ENCODE data around the gene GALNT2.
A peak's percentile ranks its signal among the peaks of the same experiment; 100 is the strongest.

GALNT2 gene

GRCh38 chr1:230231774-230232145 is 164.7 kb downstream of the GALNT2 start:
- H3K4me3 ChIP-seq (ENCODE audit: low read depth, low read length) = peak overlapping the region; percentile 27
- no peak for TF ChIP-seq CTCF (IDR thresholded peaks at IDR 0.05; ENCODE audit: low read depth, low read length, missing control alignments)
- no peaks in the 10 kb centered on the region for H3K36me3 ChIP-seq (replicated peaks)
- in situ Hi-C loops (cut with HindIII; ENCODE audit: low pct_ligation_motif_present, low sequenced_read_pairs) = no loop called here
- DNase-seq = peak; percentile 75
- H3K27me3 ChIP-seq (replicated peaks) = no peaks in the 10 kb centered on the region
- peak overlapping the region; percentile 77 for H3K27ac ChIP-seq

GRCh38 chr1:230232371-230232771 is 165.3 kb downstream of the GALNT2 start:
- H3K4me3 ChIP-seq (ENCODE audit: low read depth, low read length) = no peak overlapping the region
- no peak for TF ChIP-seq CTCF (IDR thresholded peaks at IDR 0.05; ENCODE audit: low read depth, low read length, missing control alignments)
- in situ Hi-C loops (cut with HindIII; ENCODE audit: low pct_ligation_motif_present, low sequenced_read_pairs) = no loop called here
- no peaks in the 10 kb centered on the region for H3K36me3 ChIP-seq (replicated peaks)
- DNase-seq = peak; percentile 46
- H3K27me3 ChIP-seq (replicated peaks) = no peaks in the 10 kb centered on the region
- H3K27ac ChIP-seq = peak overlapping the region; percentile 77

- Histone ChIP-seq H3K4me3 (ENCODE audit: low read depth, low read length) (no peak overlapping the region), H3K36me3 (replicated peaks) (no peaks in the 10 kb centered on the region), H3K27ac (no peak overlapping the region), H3K27me3 (replicated peaks) (no peaks in the 10 kb centered on the region)
- TF ChIP-seq CTCF (IDR thresholded peaks at IDR 0.05; ENCODE audit: low read depth, low read length, missing control alignments) = no peak
- DNase-seq = no peak
- in situ Hi-C loops (cut with HindIII; ENCODE audit: low pct_ligation_motif_present, low sequenced_read_pairs) = no loop called here
These were observed 166.7 kb downstream of the GALNT2 start for GRCh38 chr1:230233786-230234185.

- in situ Hi-C loops (cut with HindIII; ENCODE audit: low pct_ligation_motif_present, low sequenced_read_pairs) = no loop called here
- no peaks in the 10 kb centered on the region for H3K27me3 ChIP-seq (replicated peaks)
- DNase-seq = no peak
- H3K4me3 ChIP-seq (ENCODE audit: low read depth, low read length) = no peak overlapping the region
- no peaks in the 10 kb centered on the region for H3K36me3 ChIP-seq (replicated peaks)
- no peak overlapping the region for H3K27ac ChIP-seq
- no peak for TF ChIP-seq CTCF (IDR thresholded peaks at IDR 0.05; ENCODE audit: low read depth, low read length, missing control alignments)
These were observed 168.8 kb downstream of the GALNT2 start for GRCh38 chr1:230235876-230236275.

- H3K27ac ChIP-seq = no peak overlapping the region
- H3K36me3 ChIP-seq (replicated peaks) = no peaks in the 10 kb centered on the region
- H3K27me3 ChIP-seq (replicated peaks) = no peaks in the 10 kb centered on the region
- TF ChIP-seq CTCF (IDR thresholded peaks at IDR 0.05; ENCODE audit: low read depth, low read length, missing control alignments) = no peak
- DNase-seq = no peak
- in situ Hi-C loops (cut with HindIII; ENCODE audit: low pct_ligation_motif_present, low sequenced_read_pairs) = no loop called here
- H3K4me3 ChIP-seq (ENCODE audit: low read depth, low read length) = no peak overlapping the region
These were observed 169.4 kb downstream of the GALNT2 start for GRCh38 chr1:230236301-230237008.

- no peak for DNase-seq
- TF ChIP-seq CTCF (IDR thresholded peaks at IDR 0.05; ENCODE audit: low read depth, low read length, missing control alignments) = no peak
- Histone ChIP-seq H3K4me3 (ENCODE audit: low read depth, low read length) (no peak overlapping the region), H3K27me3 (replicated peaks) (no peaks in the 10 kb centered on the region), H3K27ac (no peak overlapping the region), H3K36me3 (replicated peaks) (no peaks in the 10 kb centered on the region)
- in situ Hi-C loops (cut with HindIII; ENCODE audit: low pct_ligation_motif_present, low sequenced_read_pairs) = no loop called here
These were observed 170.0 kb downstream of the GALNT2 start for GRCh38 chr1:230237009-230237370.
